ENCODE measurements around the gene GDF7.

GRCh38 chr2:20626392-20626697 is 40.6 kb upstream of the GDF7 start:
- TF ChIP-seq POLR2A (IDR thresholded peaks at IDR 0.05; ENCODE audit: low read depth, low read length) (no peak), POLR2AphosphoS5 (IDR thresholded peaks at IDR 0.05; ENCODE audit: low read depth, low read length) (no peak), TAF1 (IDR thresholded peaks at IDR 0.05; ENCODE audit: borderline replicate concordance, low read depth, low read length) (no peak)
